HG03135 (cell line): ENCODE results near the gene LCTL.
"Not testable (repeated sequence)": the region's sequence is repeated elsewhere in the genome, so short reads cannot be mapped to it uniquely, and the experiment has no call there.

Experiments
- ATAC-seq: cut with Tn5 transposase; IDR thresholded peaks from one replicate; pipeline ENCODE4 v1.9.1; 2021; ENCODE audit warnings: mild to moderate bottlenecking, moderate library complexity; ENCODE audit not compliant: unreplicated experiment

LCTL gene

GRCh38 chr15:66503780-66504562 is 61.8 kb downstream of the LCTL start:
- ATAC-seq: no peak

- not testable (repeated sequence) for ATAC-seq
These were observed 62.7 kb downstream of the LCTL start for GRCh38 chr15:66503041-66503648.

GRCh38 chr15:66502491-66502890 is 63.3 kb downstream of the LCTL start:
- no peak for ATAC-seq

- not testable (repeated sequence) for ATAC-seq
These were observed 65.5 kb downstream of the LCTL start for GRCh38 chr15:66500346-66500745.

GRCh38 chr15:66498501-66499386 is 67.1 kb downstream of the LCTL start:
- ATAC-seq: no peak
